Measurements from ENCODE around the gene SEMA4B.

GRCh38 chr15:90151989-90152645 is 49.0 kb upstream of the SEMA4B start:
- no peak for TF ChIP-seq CTCF (IDR thresholded peaks at IDR 0.05; ENCODE audit: insufficient read depth, low read length, poor library complexity, severe bottlenecking)
- TF ChIP-seq EZH2phosphoT487 (conservative IDR thresholded peaks at IDR 0.05; ENCODE audit: low read length): no peak
